GM23248 (cell line): ENCODE data around the gene DDX25.

ENCODE experiments used
- EZH2 ChIP-seq: fragments of 200-600 bp; sonication (generic); IDR thresholded peaks from 2 replicates; pipeline ENCODE4 v1.6.1; 2018; ENCODE audit warnings: antibody characterized with exemption, mild to moderate bottlenecking; ENCODE audit not compliant: insufficient read depth, poor library complexity, severe bottlenecking
- EZH2phosphoT487 ChIP-seq: fragments of 200-600 bp; sonication (generic); IDR thresholded peaks from 2 replicates; pipeline ENCODE4 v1.6.1; 2018; ENCODE audit warnings: antibody characterized with exemption, moderate library complexity, mild to moderate bottlenecking, low read depth; ENCODE audit not compliant: insufficient read depth

DNA sequence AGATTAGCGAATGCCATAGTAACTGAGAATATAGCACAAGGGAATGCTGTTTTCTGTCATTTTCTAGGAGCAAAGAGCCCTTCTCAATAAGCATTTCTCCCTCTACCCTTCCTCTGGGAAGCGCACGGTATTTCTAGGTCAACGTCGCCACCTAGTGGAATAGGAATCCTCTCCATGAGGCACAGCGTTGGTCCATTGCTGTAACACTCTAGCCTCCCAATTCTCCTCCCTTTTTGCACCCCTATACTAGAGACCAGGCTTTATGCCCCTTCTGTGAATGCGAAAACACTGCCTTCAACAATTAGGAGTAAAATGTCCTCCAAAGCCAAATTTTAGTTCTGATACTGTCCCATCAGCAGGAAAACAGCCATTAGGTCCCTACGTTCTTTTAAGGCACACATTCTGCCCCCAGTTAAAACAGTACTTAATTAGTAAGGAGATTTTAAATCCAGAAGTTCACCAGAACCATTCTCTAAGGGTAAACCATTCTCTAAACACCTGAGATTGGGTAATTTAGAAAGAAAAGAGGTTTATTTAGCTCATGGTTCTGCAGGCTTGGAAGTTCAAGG is 29.7 kb upstream of the DDX25 start:
- TF ChIP-seq EZH2 (no peak), EZH2phosphoT487 (no peak)
